B cell (primary cell): Measurements from ENCODE around the gene NUCB1. TPM values are rescaled to one million over a fixed set of nuclear protein-coding genes. Genes with fewer than 3 reads are reported as not detected.

ENCODE experiments used
- ATAC-seq: fragments of 200-7000 bp; cut with Tn5 transposase; one replicate; pipeline ENCODE4 v1.10.0; 2021; ENCODE audit warnings: low read depth, mild to moderate bottlenecking, moderate number of reproducible peaks, moderate library complexity
- CTCF ChIA-PET: fragments of 350-600 bp; sonication (Branson Sonifier 250); formaldehyde crosslinking; loops from one replicate; lab custom pipeline; 2021; ENCODE audit warnings: antibody characterized with exemption, inconsistent platforms; lab: Charles Lee
- POLR2A ChIA-PET: fragments of 350-600 bp; sonication (Branson Sonifier 250); formaldehyde crosslinking; loops from one replicate; lab custom pipeline; 2021; ENCODE audit warnings: antibody characterized with exemption; lab: Charles Lee
- DNase-seq: peaks from one replicate; pipeline ENCODE4 v3.0.0; 2013
- H2AFZ ChIP-seq: 2 replicates; pipeline ENCODE4 v1.6.1; 2012; ENCODE audit warnings: mild to moderate bottlenecking, low read depth, low read length; ENCODE audit not compliant: insufficient read depth, poor library complexity, severe bottlenecking
- H3K27ac ChIP-seq, 2 donors: 1 replicate in 1 of 2; 2 replicates in 1 of 2; pipeline ENCODE4 v1.5.1; 2012 to 2013; ENCODE audit warnings: low read length in 2 of 2, mild to moderate bottlenecking in 2 of 2, moderate library complexity in 1 of 2
- H3K27me3 ChIP-seq, 4 experiments: fragments of 200-600 bp in 1 of 4; sonication (generic) in 1 of 4; replicated peaks in 1 of 4; 1 replicate in 2 of 4; 2 replicates in 2 of 4; pipeline versions ENCODE4 v1.6.1 to v1.7.0; 2013 to 2016; ENCODE audit warnings: low read length in 3 of 4, mild to moderate bottlenecking in 2 of 4, mixed read lengths in 1 of 4, moderate library complexity in 1 of 4; ENCODE audit not compliant: insufficient read depth in 4 of 4, control insufficient read depth in 3 of 4; ENCODE audit errors: control extremely low read depth in 1 of 4
- H3K36me3 ChIP-seq, 2 experiments: replicated peaks in 1 of 2; 1 replicate in 1 of 2; 2 replicates in 1 of 2; pipeline versions ENCODE4 v1.6.1 to v1.7.1; 2013; ENCODE audit warnings: low read length in 1 of 2; ENCODE audit not compliant: insufficient read depth in 2 of 2, control insufficient read depth in 1 of 2; ENCODE audit errors: control extremely low read depth in 1 of 2, extremely low read depth in 1 of 2
- H3K4me1 ChIP-seq, 2 donors: fragments of 200-600 bp in 1 of 2; sonication (generic) in 1 of 2; 1 replicate in 1 of 2; 2 replicates in 1 of 2; pipeline versions ENCODE4 v1.5.1 to v1.6.1; 2013 to 2017; ENCODE audit warnings: low read length in 2 of 2; ENCODE audit not compliant: control insufficient read depth in 2 of 2, insufficient read depth in 2 of 2
- H3K4me2 ChIP-seq: replicated peaks from 2 replicates; pipeline ENCODE3; 2012; ENCODE audit warnings: mild to moderate bottlenecking, low read depth, low read length; ENCODE audit not compliant: poor library complexity, severe bottlenecking
- H3K4me3 ChIP-seq, 5 experiments: fragments of 200-600 bp in 1 of 5; sonication (generic) in 1 of 5; 1 replicate in 3 of 5; 2 replicates in 2 of 5; pipeline versions ENCODE4 v1.5.1 to v1.7.0; 2011 to 2016; ENCODE audit warnings: low read length in 4 of 5, mild to moderate bottlenecking in 4 of 5, low read depth in 2 of 5, control low read depth in 1 of 5, moderate library complexity in 1 of 5; ENCODE audit not compliant: insufficient read depth in 1 of 5; ENCODE audit errors: control extremely low read depth in 1 of 5, extremely low read depth in 1 of 5
- H3K79me2 ChIP-seq: fragments of 200-600 bp; sonication (generic); one replicate; pipeline ENCODE4 v1.6.0; 2016; ENCODE audit warnings: low read length; ENCODE audit not compliant: control insufficient read depth, insufficient read depth
- H3K9ac ChIP-seq: fragments of 200-600 bp; sonication (generic); 2 replicates; pipeline ENCODE4 v1.6.1; 2017; ENCODE audit warnings: mild to moderate bottlenecking, low read length, moderate library complexity
- H3K9me3 ChIP-seq, 3 donors: one replicate each; pipeline versions ENCODE4 v1.6.1 to v1.7.1; 2013; ENCODE audit warnings: low read length in 2 of 3; ENCODE audit not compliant: control insufficient read depth in 2 of 3, insufficient read depth in 1 of 3; ENCODE audit errors: control extremely low read depth in 1 of 3
- H4K20me1 ChIP-seq: 2 replicates; pipeline ENCODE4 v1.6.0; 2012; ENCODE audit warnings: mild to moderate bottlenecking, low read length; ENCODE audit not compliant: insufficient read depth, control insufficient read depth, poor library complexity, severe bottlenecking
- H3K27ac Mint-ChIP-seq: one replicate; pipeline ENCODE4 v1.8.0; 2021; ENCODE audit warnings: mixed read lengths
- H3K27me3 Mint-ChIP-seq: one replicate; pipeline ENCODE4 v1.8.0; 2021; ENCODE audit warnings: mixed read lengths
- H3K4me1 Mint-ChIP-seq: one replicate; pipeline ENCODE4 v1.8.0; 2021; ENCODE audit warnings: mixed read lengths
- H3K4me3 Mint-ChIP-seq: one replicate; pipeline ENCODE4 v1.8.0; 2021; ENCODE audit warnings: mixed read lengths
- H3K9me3 Mint-ChIP-seq: one replicate; pipeline ENCODE4 v1.8.0; 2022; ENCODE audit warnings: mixed read lengths; ENCODE audit not compliant: insufficient read depth
- EZH2 ChIP-seq: IDR thresholded peaks from 2 replicates; pipeline ENCODE4 v1.6.1; 2012; ENCODE audit warnings: borderline replicate concordance, low read depth, mild to moderate bottlenecking, moderate library complexity, low read length; ENCODE audit not compliant: insufficient read depth, poor library complexity, severe bottlenecking
- WGBS: methylation state at CpG from one replicate; pipeline ENCODE4 v1.1.5; 2013; ENCODE audit warnings: missing lambda C conversion rate; ENCODE audit not compliant: insufficient coverage; 5-methylcytosine and 5-hydroxymethylcytosine counted together
- intact Hi-C: fragments of 100-400 bp; cut with micrococcal nuclease; formaldehyde crosslinking; loops from one replicate; pipeline ENCODE4 v1.10.0; 2022
- polyA plus RNA-seq: library from polyadenylated mRNA; depleted of rRNA; stranded (reverse); fragments of >200 nt; gene quantifications from 2 replicates; pipeline ENCODE4 v1.2.3, GENCODE V29; 2012
- total RNA-seq, 2 donors: library from RNA; stranded (reverse); fragments of 120-200 nt in 1 of 2; gene quantifications; 1 replicate in 1 of 2; 2 replicates in 1 of 2; pipeline versions ENCODE4 v1.2.3 to v1.2.4, GENCODE V29; 2013 to 2022
- TF ChIP-seq, protein P1 (sequence below): fragments of 200-600 bp; IDR thresholded peaks from one replicate; pipeline ENCODE4 v1.8.0; 2022; ENCODE audit warnings: antibody characterized with exemption, mild to moderate bottlenecking

The NUCB1 gene
- total and polyA plus RNA-seq, 2 donors (not counting 1 experiment from before 2014, with no cell fraction given): 118 to 134 TPM

GRCh38 chr19:48859711-48860572 lies 40.2 kb upstream of the NUCB1 start:
- H3K9me3 Mint-ChIP-seq: no peaks in the 10 kb centered on the region
- H3K27me3 Mint-ChIP-seq: no peaks in the 10 kb centered on the region
- WGBS: 75% methylated on average over 30 of the region's 30 CpGs
- ChIA-PET POLR2A (interaction anchor here (0.6 kb wide), 1 partner anchor 100 kb away, joined by 3 read pairs; no protein-coding TSS in a partner anchor), CTCF (interaction anchor here (1.0 to 1.2 kb wide), 2 partner anchors 15 to 111 kb away, joined by 3 to 5 read pairs; no protein-coding TSS in a partner anchor)
- H3K36me3 ChIP-seq: no peaks in the 10 kb centered on the region
- H3K79me2 ChIP-seq: no peaks in the 10 kb centered on the region
- H3K4me2 ChIP-seq: peak overlapping the region; percentile 94
- H3K9me3 ChIP-seq: peaks cover 0 to 3% (median 0%) of the 10 kb centered on the region in 3 donors
- peaks cover 5 to 14% of the 10 kb centered on the region in 2 donors for H3K4me1 ChIP-seq
- H3K27me3 ChIP-seq: no peaks in the 10 kb centered on the region
- DNase-seq (peak; percentile 34), ATAC-seq (peak; percentile 22)
- intact Hi-C loops: no loop called here
- H3K27ac ChIP-seq: peak overlapping the region in 1 of 2 donors; percentile 59
- H3K9ac ChIP-seq: peak overlapping the region; percentile 68
- H3K4me3 ChIP-seq: peak overlapping the region in 4 of 5 experiments; percentile 33 to 63 (median 58)
- peak overlapping the region; percentile 98 for H3K4me3 Mint-ChIP-seq
- H4K20me1 ChIP-seq: no peaks in the 10 kb centered on the region
- H2AFZ ChIP-seq: peak overlapping the region; percentile 74
- H3K4me1 Mint-ChIP-seq: peaks cover 10% of the 10 kb centered on the region
- no peak for TF ChIP-seq EZH2
- TF ChIP-seq, protein P1, sequence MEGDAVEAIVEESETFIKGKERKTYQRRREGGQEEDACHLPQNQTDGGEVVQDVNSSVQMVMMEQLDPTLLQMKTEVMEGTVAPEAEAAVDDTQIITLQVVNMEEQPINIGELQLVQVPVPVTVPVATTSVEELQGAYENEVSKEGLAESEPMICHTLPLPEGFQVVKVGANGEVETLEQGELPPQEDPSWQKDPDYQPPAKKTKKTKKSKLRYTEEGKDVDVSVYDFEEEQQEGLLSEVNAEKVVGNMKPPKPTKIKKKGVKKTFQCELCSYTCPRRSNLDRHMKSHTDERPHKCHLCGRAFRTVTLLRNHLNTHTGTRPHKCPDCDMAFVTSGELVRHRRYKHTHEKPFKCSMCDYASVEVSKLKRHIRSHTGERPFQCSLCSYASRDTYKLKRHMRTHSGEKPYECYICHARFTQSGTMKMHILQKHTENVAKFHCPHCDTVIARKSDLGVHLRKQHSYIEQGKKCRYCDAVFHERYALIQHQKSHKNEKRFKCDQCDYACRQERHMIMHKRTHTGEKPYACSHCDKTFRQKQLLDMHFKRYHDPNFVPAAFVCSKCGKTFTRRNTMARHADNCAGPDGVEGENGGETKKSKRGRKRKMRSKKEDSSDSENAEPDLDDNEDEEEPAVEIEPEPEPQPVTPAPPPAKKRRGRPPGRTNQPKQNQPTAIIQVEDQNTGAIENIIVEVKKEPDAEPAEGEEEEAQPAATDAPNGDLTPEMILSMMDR: no peak
- peak overlapping the region; percentile 50 for H3K27ac Mint-ChIP-seq

DNA sequence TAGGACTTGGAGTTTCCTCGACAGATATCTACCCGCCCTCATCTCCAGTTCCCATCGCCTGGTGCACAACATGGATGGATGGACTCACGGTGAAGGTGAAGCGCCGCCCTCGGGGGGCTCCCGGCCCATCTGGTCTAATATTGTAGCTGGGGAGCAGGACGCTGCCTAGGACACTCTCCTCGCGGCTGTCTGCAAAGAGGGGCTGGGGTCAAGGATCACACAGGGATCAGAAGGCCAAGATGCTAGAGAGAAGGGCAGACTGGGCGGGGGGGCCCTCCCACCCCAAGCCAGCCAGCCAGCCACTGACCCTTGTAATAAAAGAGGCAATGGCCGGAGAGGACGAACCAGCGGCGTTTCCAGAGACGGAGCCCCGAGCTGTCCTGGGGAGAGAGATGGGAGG lies 38.8 kb upstream of the NUCB1 start:
- H3K27me3 ChIP-seq: no peaks in the 10 kb centered on the region
- peaks cover under 1% of the 10 kb centered on the region for H3K27me3 Mint-ChIP-seq
- no peaks in the 10 kb centered on the region for H3K36me3 ChIP-seq
- no peak overlapping the region for H3K27ac ChIP-seq
- ChIA-PET POLR2A (interaction anchor here (0.6 kb wide), 1 partner anchor 151 kb away, joined by 5 read pairs; no protein-coding TSS in a partner anchor), CTCF (interaction anchor here (0.7 kb wide), 1 partner anchor 16 kb away, joined by 3 read pairs; no protein-coding TSS in a partner anchor)
- peaks cover 0 to 3% (median 0%) of the 10 kb centered on the region in 3 donors for H3K9me3 ChIP-seq
- WGBS: 99% methylated on average over 16 of the region's 18 CpGs
- H3K4me1 ChIP-seq: peaks cover 5 to 14% of the 10 kb centered on the region in 2 donors
- H3K4me3 ChIP-seq: no peak overlapping the region
- no peaks in the 10 kb centered on the region for H4K20me1 ChIP-seq
- no peaks in the 10 kb centered on the region for H3K79me2 ChIP-seq
- H2AFZ ChIP-seq: no peak overlapping the region
- H3K4me3 Mint-ChIP-seq: no peak overlapping the region
- TF ChIP-seq, protein P1: no peak
- TF ChIP-seq EZH2: no peak
- H3K27ac Mint-ChIP-seq: no peak overlapping the region
- no peak overlapping the region for H3K4me2 ChIP-seq
- DNase-seq (no peak), ATAC-seq (no peak)
- peaks cover 10% of the 10 kb centered on the region for H3K4me1 Mint-ChIP-seq
- intact Hi-C loops: no loop called here
- H3K9ac ChIP-seq: no peak overlapping the region
- H3K9me3 Mint-ChIP-seq: no peaks in the 10 kb centered on the region
